Mesendoderm (in vitro differentiated cells): ENCODE data around the gene ATL3.
"Not testable (repeated sequence)": the region's sequence is repeated elsewhere in the genome, so short reads cannot be mapped to it uniquely, and the experiment has no call there.

Experiments used
- DNase-seq: peaks from one replicate; pipeline ENCODE4 v3.0.0; 2013
- H2AK5ac ChIP-seq: 2 replicates; pipeline ENCODE4 v1.6.1; 2013; ENCODE audit warnings: low read length, inconsistent platforms
- H2BK120ac ChIP-seq: 2 replicates; pipeline ENCODE4 v1.6.1; 2013; ENCODE audit warnings: low read depth, mild to moderate bottlenecking, low read length, moderate library complexity, mixed read lengths
- H2BK15ac ChIP-seq: replicated peaks from 2 replicates; pipeline ENCODE4 v1.6.1; 2013; ENCODE audit warnings: low read depth, mild to moderate bottlenecking, moderate library complexity
- H2BK5ac ChIP-seq: 2 replicates; pipeline ENCODE4 v1.6.1; 2013; ENCODE audit warnings: low read length, inconsistent platforms
- H3K18ac ChIP-seq: 2 replicates; pipeline ENCODE4 v1.6.1; 2013; ENCODE audit warnings: mild to moderate bottlenecking, low read length, mixed read lengths
- H3K23ac ChIP-seq: one replicate; pipeline ENCODE4 v1.6.1; 2013; ENCODE audit warnings: low read length
- H3K27ac ChIP-seq: 2 replicates; pipeline ENCODE4 v1.5.1; 2013; ENCODE audit warnings: low read depth, mild to moderate bottlenecking, inconsistent platforms, low read length, moderate library complexity
- H3K27me3 ChIP-seq: 2 replicates; pipeline ENCODE4 v1.6.1; 2013; ENCODE audit warnings: low read length, control low read depth, mild to moderate bottlenecking, inconsistent platforms; ENCODE audit not compliant: insufficient read depth, poor library complexity
- H3K36me3 ChIP-seq: 2 replicates; pipeline ENCODE4 v1.6.1; 2013; ENCODE audit warnings: low read length, inconsistent platforms; ENCODE audit not compliant: control insufficient read depth, insufficient read depth
- H3K4ac ChIP-seq: one replicate; pipeline ENCODE4 v1.6.1; 2013; ENCODE audit warnings: low read depth, mild to moderate bottlenecking, low read length, moderate library complexity
- H3K4me1 ChIP-seq: 2 replicates; pipeline ENCODE4 v1.6.1; 2013; ENCODE audit warnings: low read depth, low read length, inconsistent platforms; ENCODE audit not compliant: control insufficient read depth
- H3K4me2 ChIP-seq: 2 replicates; pipeline ENCODE4 v1.6.1; 2013; ENCODE audit warnings: low read length
- H3K4me3 ChIP-seq: 2 replicates; pipeline ENCODE4 v1.5.1; 2013; ENCODE audit warnings: mild to moderate bottlenecking, low read length
- H3K56ac ChIP-seq: one replicate; pipeline ENCODE4 v1.6.1; 2013; ENCODE audit warnings: low read length
- H3K79me1 ChIP-seq: 2 replicates; pipeline ENCODE4 v1.6.1; 2013; ENCODE audit warnings: low read length, inconsistent platforms
- H3K79me2 ChIP-seq: 2 replicates; pipeline ENCODE4 v1.6.1; 2013; ENCODE audit warnings: mild to moderate bottlenecking, low read length; ENCODE audit not compliant: control insufficient read depth, insufficient read depth
- H3K9ac ChIP-seq: 2 replicates; pipeline ENCODE4 v1.6.1; 2013; ENCODE audit warnings: low read length, inconsistent platforms
- H4K5ac ChIP-seq: one replicate; pipeline ENCODE4 v1.6.1; 2013; ENCODE audit warnings: low read length
- H4K8ac ChIP-seq: one replicate; pipeline ENCODE4 v1.6.1; 2013; ENCODE audit warnings: low read depth, mild to moderate bottlenecking, control low read depth, low read length, moderate library complexity
- WGBS: extraction: QIAGEN DNeasy Blood & Tissue Kit; methylation state at CpG from one replicate; pipeline ENCODE4 v1.1.7; 2013; ENCODE audit warnings: low lambda C conversion rate, missing lambda C conversion rate; ENCODE audit not compliant: insufficient coverage; ENCODE audit errors: extremely low coverage; 5-methylcytosine and 5-hydroxymethylcytosine counted together

The ATL3 gene

GRCh38 chr11:63641727-63642126 is 29.4 kb downstream of the ATL3 start:
- Histone ChIP-seq H2BK120ac (no peak overlapping the region), H3K56ac (no peak overlapping the region), H3K9ac (no peak overlapping the region), H3K36me3 (peaks cover 1% of the 10 kb centered on the region), H3K79me2 (no peaks in the 10 kb centered on the region), H3K27ac (no peak overlapping the region), H2BK5ac (no peak overlapping the region), H4K5ac (no peak overlapping the region), H3K18ac (no peak overlapping the region), H4K8ac (no peak overlapping the region), H3K79me1 (no peaks in the 10 kb centered on the region), H3K4me2 (no peak overlapping the region), H3K4me1 (no peaks in the 10 kb centered on the region), H2BK15ac (no peak overlapping the region), H3K23ac (no peak overlapping the region), H3K4ac (no peak overlapping the region), H3K27me3 (no peaks in the 10 kb centered on the region), H2AK5ac (no peak overlapping the region), H3K4me3 (no peak overlapping the region)
- no peak for DNase-seq

GRCh38 chr11:63639199-63639832 is 31.9 kb downstream of the ATL3 start:
- no peak overlapping the region for H3K18ac ChIP-seq
- no peak overlapping the region for H3K23ac ChIP-seq
- H2BK120ac ChIP-seq = no peak overlapping the region
- no peaks in the 10 kb centered on the region for H3K4me1 ChIP-seq
- no CpG with 5 or more reads among the region's 3 CpGs for WGBS
- H3K4ac ChIP-seq = no peak overlapping the region
- no peak overlapping the region for H3K4me3 ChIP-seq
- no peaks in the 10 kb centered on the region for H3K79me2 ChIP-seq
- H3K27me3 ChIP-seq = no peaks in the 10 kb centered on the region
- no peaks in the 10 kb centered on the region for H3K36me3 ChIP-seq
- no peak overlapping the region for H2BK5ac ChIP-seq
- no peak overlapping the region for H3K4me2 ChIP-seq
- H3K9ac ChIP-seq = no peak overlapping the region
- H4K8ac ChIP-seq = no peak overlapping the region
- DNase-seq = no peak
- no peak overlapping the region for H3K27ac ChIP-seq
- no peaks in the 10 kb centered on the region for H3K79me1 ChIP-seq
- H4K5ac ChIP-seq = no peak overlapping the region
- H2AK5ac ChIP-seq = no peak overlapping the region
- H3K56ac ChIP-seq = no peak overlapping the region
- H2BK15ac ChIP-seq = no peak overlapping the region

GRCh38 chr11:63638436-63638835 is 32.7 kb downstream of the ATL3 start:
- H3K4me3 ChIP-seq, H4K8ac ChIP-seq, H2AK5ac ChIP-seq, H3K27ac ChIP-seq, H3K23ac ChIP-seq, H3K79me1 ChIP-seq, H3K27me3 ChIP-seq, H3K4me1 ChIP-seq, H2BK120ac ChIP-seq, H2BK15ac ChIP-seq, H3K18ac ChIP-seq, H3K56ac ChIP-seq, H4K5ac ChIP-seq, H3K36me3 ChIP-seq, H2BK5ac ChIP-seq, H3K79me2 ChIP-seq, H3K4me2 ChIP-seq, H3K9ac ChIP-seq, DNase-seq, H3K4ac ChIP-seq: not testable (repeated sequence)
- WGBS = no CpG with 5 or more reads among the region's 8 CpGs

GRCh38 chr11:63635762-63636465 is 35.3 kb downstream of the ATL3 start:
- Histone ChIP-seq H2AK5ac (no peak overlapping the region), H3K79me2 (no peaks in the 10 kb centered on the region)
- 100% methylated on average over 1 of the region's 10 CpGs for WGBS

GRCh38 chr11:63629426-63629825 is 41.8 kb downstream of the ATL3 start:
- no peak for DNase-seq
- Histone ChIP-seq H4K5ac (no peak overlapping the region), H3K79me1 (no peaks in the 10 kb centered on the region), H2AK5ac (no peak overlapping the region), H3K27ac (no peak overlapping the region), H3K18ac (no peak overlapping the region), H2BK120ac (no peak overlapping the region), H3K36me3 (peaks cover 3% of the 10 kb centered on the region), H3K27me3 (no peaks in the 10 kb centered on the region), H2BK15ac (no peak overlapping the region), H3K79me2 (no peaks in the 10 kb centered on the region), H3K9ac (no peak overlapping the region), H3K4me1 (no peaks in the 10 kb centered on the region), H3K23ac (no peak overlapping the region), H2BK5ac (no peak overlapping the region), H3K56ac (no peak overlapping the region), H4K8ac (no peak overlapping the region), H3K4me3 (no peak overlapping the region), H3K4ac (no peak overlapping the region), H3K4me2 (no peak overlapping the region)
- no CpG with 5 or more reads among the region's 3 CpGs for WGBS

More at GRCh38 chr11:63635762-63636465, 35.3 kb downstream of the ATL3 start:
- H2BK15ac ChIP-seq = no peak overlapping the region
- H3K27ac ChIP-seq = no peak overlapping the region
- H3K4me3 ChIP-seq = no peak overlapping the region
- no peaks in the 10 kb centered on the region for H3K79me1 ChIP-seq
- H3K4me2 ChIP-seq = no peak overlapping the region
- peaks cover 2% of the 10 kb centered on the region for H3K36me3 ChIP-seq
- no peak overlapping the region for H3K9ac ChIP-seq
- no peak overlapping the region for H4K8ac ChIP-seq
- no peak overlapping the region for H3K56ac ChIP-seq
- H3K23ac ChIP-seq = no peak overlapping the region
- H2BK5ac ChIP-seq = no peak overlapping the region
- no peak overlapping the region for H3K18ac ChIP-seq
- no peak overlapping the region for H3K4ac ChIP-seq
- no peak overlapping the region for H4K5ac ChIP-seq
- H2BK120ac ChIP-seq = no peak overlapping the region
- H3K4me1 ChIP-seq = no peaks in the 10 kb centered on the region
- peak; percentile 88 for DNase-seq
- H3K27me3 ChIP-seq = no peaks in the 10 kb centered on the region
